Stimulated activated CD4-positive, alpha-beta T cell treated with anti-CD3 and anti-CD28 coated beads, Interleukin-2, amount 100 ng/mL, for 48 hours (primary cell): Measurements from ENCODE around the gene CUL2.
"Not testable (repeated sequence)": the region's sequence is repeated elsewhere in the genome, so short reads cannot be mapped to it uniquely, and the experiment has no call there.

ENCODE experiments used
- DNase-seq, 2 donors: peaks; one replicate each; pipeline ENCODE4 v3.0.0-alpha.2; 2020

The CUL2 gene

GRCh38 chr10:35079265-35079664 lies 10.9 kb downstream of the CUL2 start:
- no peak for DNase-seq

GRCh38 chr10:35075228-35075627 lies 14.9 kb downstream of the CUL2 start:
- DNase-seq, result no peak

- DNase-seq, result no peak
Measured at GRCh38 chr10:35074266-35074665, 15.9 kb downstream of the CUL2 start.

GRCh38 chr10:35070521-35070920 lies 19.6 kb downstream of the CUL2 start:
- no peak for DNase-seq

GRCh38 chr10:35063837-35064454 lies 26.2 kb downstream of the CUL2 start:
- no peak for DNase-seq

GRCh38 chr10:35059481-35059880 lies 30.7 kb downstream of the CUL2 start:
- no peak for DNase-seq

- DNase-seq, result no peak
Measured at GRCh38 chr10:35058686-35059085, 31.5 kb downstream of the CUL2 start.

GRCh38 chr10:35058134-35058533 lies 32.0 kb downstream of the CUL2 start:
- no peak for DNase-seq

GRCh38 chr10:35056686-35057085 lies 33.5 kb downstream of the CUL2 start:
- no peak for DNase-seq

GRCh38 chr10:35056133-35056532 lies 34.0 kb downstream of the CUL2 start:
- no peak for DNase-seq

- no peak for DNase-seq
Measured at GRCh38 chr10:35050568-35050967, 39.6 kb downstream of the CUL2 start.

GRCh38 chr10:35046074-35046473 lies 44.1 kb downstream of the CUL2 start:
- DNase-seq, result no peak

- DNase-seq, result not testable (repeated sequence)
Measured at GRCh38 chr10:35045275-35045674, 44.9 kb downstream of the CUL2 start.

- DNase-seq, result no peak
Measured at GRCh38 chr10:35043796-35044344, 46.3 kb downstream of the CUL2 start.

GRCh38 chr10:35042783-35043182 lies 47.4 kb downstream of the CUL2 start:
- DNase-seq, result no peak

GRCh38 chr10:35041502-35041879 lies 48.6 kb downstream of the CUL2 start:
- DNase-seq, result no peak

- DNase-seq, result no peak
Measured at GRCh38 chr10:35040760-35041501, 49.2 kb downstream of the CUL2 start.

- no peak for DNase-seq
Measured at GRCh38 chr10:35037104-35037503, 53.0 kb downstream of the CUL2 start.

GRCh38 chr10:35035606-35036005 lies 54.5 kb downstream of the CUL2 start:
- no peak for DNase-seq

GRCh38 chr10:35027567-35027966 lies 62.6 kb downstream of the CUL2 start:
- no peak for DNase-seq

- no peak for DNase-seq
Measured at GRCh38 chr10:35025916-35026315, 64.2 kb downstream of the CUL2 start.

- no peak for DNase-seq
Measured at GRCh38 chr10:35020481-35020880, 69.7 kb downstream of the CUL2 start.

- no peak for DNase-seq
Measured at GRCh38 chr10:35019041-35020024, 70.8 kb downstream of the CUL2 start.
